PC-9 (cell line): ENCODE results near the gene FOXN4. TPM values are rescaled to one million over a fixed set of nuclear protein-coding genes. Genes with fewer than 3 reads are reported as not detected.

Source experiments
- BruUV-seq: library from RNA; stranded (reverse); fragments of 400-500 nt; replicated peaks from 2 replicates; lab custom pipeline; 2021; lab: Mats Ljungman, UMichigan
- CTCF ChIA-PET: fragments of 300-600 bp; sonication (Branson Sonifier 250); formaldehyde crosslinking; loops from one replicate; lab custom pipeline; 2022; ENCODE audit warnings: antibody characterized with exemption; lab: Charles Lee
- POLR2A ChIA-PET: fragments of 300-600 bp; sonication (Branson Sonifier 250); formaldehyde crosslinking; loops from one replicate; lab custom pipeline; 2022; ENCODE audit warnings: antibody characterized with exemption; ENCODE audit not compliant: unreplicated experiment; lab: Charles Lee
- DNase-seq, 2 experiments: peaks; one replicate each; pipeline versions ENCODE4 v3.0.0 to v3.0.0-alpha.2; 2015 to 2022; ENCODE audit warnings: mixed read lengths in 1 of 2
- H2AFZ ChIP-seq: fragments of 200-600 bp; sonication (generic); 2 replicates; pipeline ENCODE4 v1.8.1; 2017; ENCODE audit warnings: antibody characterized with exemption
- H3F3A ChIP-seq: fragments of 200-600 bp; sonication (generic); 2 replicates; pipeline ENCODE4 v1.8.1; 2017; ENCODE audit warnings: antibody characterized with exemption, mild to moderate bottlenecking, low read depth; ENCODE audit not compliant: insufficient read depth
- H3K27ac ChIP-seq: fragments of 200-600 bp; sonication (generic); 2 replicates; pipeline ENCODE4 v1.6.1; 2016; ENCODE audit warnings: mixed run types
- H3K27me3 ChIP-seq: fragments of 200-600 bp; sonication (generic); 2 replicates; pipeline ENCODE4 v1.6.1; 2016; ENCODE audit warnings: low read depth, mixed run types; ENCODE audit not compliant: insufficient read depth
- H3K36me3 ChIP-seq: fragments of 200-600 bp; sonication (generic); 2 replicates; pipeline ENCODE4 v1.6.1; 2016; ENCODE audit warnings: low read depth, mixed run types
- H3K4me1 ChIP-seq: fragments of 200-600 bp; sonication (generic); replicated peaks from 2 replicates; pipeline ENCODE4 v1.6.1; 2016; ENCODE audit warnings: mixed run types; ENCODE audit not compliant: insufficient read depth
- H3K4me2 ChIP-seq: fragments of 200-600 bp; sonication (generic); 2 replicates; pipeline ENCODE4 v1.6.1; 2017; ENCODE audit warnings: mixed run types
- H3K4me3 ChIP-seq: fragments of 200-600 bp; sonication (generic); 2 replicates; pipeline ENCODE4 v1.6.1; 2016; ENCODE audit warnings: mixed run types
- H3K79me2 ChIP-seq: fragments of 200-600 bp; sonication (generic); 2 replicates; pipeline ENCODE4 v1.6.1; 2017; ENCODE audit warnings: low read depth, mixed run types
- H3K9me2 ChIP-seq: fragments of 200-600 bp; sonication (generic); 2 replicates; pipeline ENCODE4 v1.8.1; 2017; ENCODE audit warnings: mild to moderate bottlenecking; ENCODE audit not compliant: insufficient read depth
- H3K9me3 ChIP-seq: fragments of 200-600 bp; sonication (generic); 2 replicates; pipeline ENCODE4 v1.8.1; 2016; ENCODE audit warnings: low read depth; ENCODE audit not compliant: insufficient read depth
- H4K20me1 ChIP-seq: fragments of 200-600 bp; sonication (generic); 2 replicates; pipeline ENCODE4 v1.8.1; 2017; ENCODE audit not compliant: insufficient read depth
- EZH2 ChIP-seq: fragments of 200-600 bp; sonication (generic); IDR thresholded peaks from 2 replicates; pipeline ENCODE4 v1.8.0; 2017; ENCODE audit warnings: antibody characterized with exemption, low read depth
- intact Hi-C: fragments of 100-400 bp; cut with micrococcal nuclease; formaldehyde crosslinking; loops from one replicate; pipeline ENCODE4 v1.10.0; 2022; ENCODE audit not compliant: unreplicated experiment
- total RNA-seq: library from RNA; stranded (reverse); gene quantifications from 2 replicates; pipeline ENCODE4 v1.2.3, GENCODE V29; 2021
- TF ChIP-seq, protein P1 (sequence below): fragments of 200-600 bp; sonication (generic); conservative IDR thresholded peaks from 2 replicates; pipeline ENCODE4 v1.6.1; 2017; ENCODE audit warnings: mixed run types, antibody characterized with exemption, mild to moderate bottlenecking, moderate library complexity

FOXN4 gene
- total RNA-seq, 1 experiment from 2014 or later, result not detected

DNA sequence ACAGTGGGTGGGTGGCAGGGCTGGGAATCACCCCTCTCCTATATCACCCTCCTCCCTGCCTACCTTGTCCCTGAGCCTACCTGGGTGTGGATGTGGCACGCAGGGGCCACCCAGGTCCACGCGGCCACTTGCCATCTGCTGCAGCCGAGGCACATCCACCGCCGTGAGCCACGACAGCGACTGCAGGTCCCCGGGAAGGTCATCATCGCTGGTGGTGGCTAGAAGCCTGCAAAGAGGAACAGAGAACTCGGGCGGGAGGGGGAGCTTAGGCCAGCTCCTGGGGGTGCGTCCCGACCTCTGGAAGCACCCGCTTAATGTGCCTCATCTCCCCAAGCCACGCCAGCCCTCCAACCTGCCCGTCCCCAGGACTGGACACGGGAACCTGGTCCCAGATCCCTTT is 19.0 kb downstream of the FOXN4 start:
- TF ChIP-seq EZH2, result no peak
- TF ChIP-seq, protein P1, sequence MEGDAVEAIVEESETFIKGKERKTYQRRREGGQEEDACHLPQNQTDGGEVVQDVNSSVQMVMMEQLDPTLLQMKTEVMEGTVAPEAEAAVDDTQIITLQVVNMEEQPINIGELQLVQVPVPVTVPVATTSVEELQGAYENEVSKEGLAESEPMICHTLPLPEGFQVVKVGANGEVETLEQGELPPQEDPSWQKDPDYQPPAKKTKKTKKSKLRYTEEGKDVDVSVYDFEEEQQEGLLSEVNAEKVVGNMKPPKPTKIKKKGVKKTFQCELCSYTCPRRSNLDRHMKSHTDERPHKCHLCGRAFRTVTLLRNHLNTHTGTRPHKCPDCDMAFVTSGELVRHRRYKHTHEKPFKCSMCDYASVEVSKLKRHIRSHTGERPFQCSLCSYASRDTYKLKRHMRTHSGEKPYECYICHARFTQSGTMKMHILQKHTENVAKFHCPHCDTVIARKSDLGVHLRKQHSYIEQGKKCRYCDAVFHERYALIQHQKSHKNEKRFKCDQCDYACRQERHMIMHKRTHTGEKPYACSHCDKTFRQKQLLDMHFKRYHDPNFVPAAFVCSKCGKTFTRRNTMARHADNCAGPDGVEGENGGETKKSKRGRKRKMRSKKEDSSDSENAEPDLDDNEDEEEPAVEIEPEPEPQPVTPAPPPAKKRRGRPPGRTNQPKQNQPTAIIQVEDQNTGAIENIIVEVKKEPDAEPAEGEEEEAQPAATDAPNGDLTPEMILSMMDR, result no peak

DNA sequence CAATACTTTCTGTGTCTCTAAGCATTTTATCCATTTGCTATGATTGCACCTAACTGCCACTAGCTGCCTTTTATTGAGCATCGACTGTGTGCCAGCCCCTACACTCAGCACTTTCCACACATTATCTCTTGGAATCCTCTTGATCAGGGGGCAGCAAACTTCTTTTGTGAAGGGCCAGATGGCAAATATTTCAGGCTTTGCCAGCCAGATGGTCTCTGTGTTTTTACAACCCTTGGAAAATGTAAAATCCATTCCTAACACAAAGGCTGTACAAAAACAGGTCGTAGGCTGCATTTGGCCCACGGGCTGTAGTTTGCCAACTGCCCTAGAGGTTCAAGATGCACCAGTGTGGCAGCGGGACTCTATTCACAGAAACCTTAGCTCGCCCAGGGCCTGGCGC is 19.5 kb downstream of the FOXN4 start:
- H3K4me3 ChIP-seq, result no peak overlapping the region
- intact Hi-C loops, result no loop called here
- H3K27me3 ChIP-seq, result peaks cover 37% of the 10 kb centered on the region
- no peaks in the 10 kb centered on the region for H3K9me2 ChIP-seq
- no peak overlapping the region for H3K4me2 ChIP-seq
- no peaks in the 10 kb centered on the region for H3K79me2 ChIP-seq
- no TSS peak for BruUV-seq
- no peak overlapping the region for H2AFZ ChIP-seq
- no peak for TF ChIP-seq EZH2
- TF ChIP-seq, protein P1, result no peak
- H3K27ac ChIP-seq, result no peak overlapping the region
- no peaks in the 10 kb centered on the region for H4K20me1 ChIP-seq
- H3F3A ChIP-seq, result no peaks in the 10 kb centered on the region
- ChIA-PET CTCF (no interaction called here), POLR2A (no interaction called here)
- no peaks in the 10 kb centered on the region for H3K36me3 ChIP-seq
- H3K9me3 ChIP-seq, result no peaks in the 10 kb centered on the region
- DNase-seq, result no peak
- no peaks in the 10 kb centered on the region for H3K4me1 ChIP-seq

More for the DNA sequence above, 19.0 kb downstream of the FOXN4 start:
- no peaks in the 10 kb centered on the region for H4K20me1 ChIP-seq
- no peak overlapping the region for H2AFZ ChIP-seq
- H3K4me1 ChIP-seq, result no peaks in the 10 kb centered on the region
- H3K36me3 ChIP-seq, result no peaks in the 10 kb centered on the region
- intact Hi-C loops, result no loop called here
- H3F3A ChIP-seq, result no peaks in the 10 kb centered on the region
- ChIA-PET POLR2A (no interaction called here), CTCF (no interaction called here)
- H3K9me3 ChIP-seq, result no peaks in the 10 kb centered on the region
- no peaks in the 10 kb centered on the region for H3K9me2 ChIP-seq
- no peak overlapping the region for H3K4me2 ChIP-seq
- H3K79me2 ChIP-seq, result no peaks in the 10 kb centered on the region
- H3K27me3 ChIP-seq, result peaks cover 37% of the 10 kb centered on the region
- DNase-seq, result no peak
- H3K27ac ChIP-seq, result no peak overlapping the region
- H3K4me3 ChIP-seq, result no peak overlapping the region
- no TSS peak for BruUV-seq

DNA sequence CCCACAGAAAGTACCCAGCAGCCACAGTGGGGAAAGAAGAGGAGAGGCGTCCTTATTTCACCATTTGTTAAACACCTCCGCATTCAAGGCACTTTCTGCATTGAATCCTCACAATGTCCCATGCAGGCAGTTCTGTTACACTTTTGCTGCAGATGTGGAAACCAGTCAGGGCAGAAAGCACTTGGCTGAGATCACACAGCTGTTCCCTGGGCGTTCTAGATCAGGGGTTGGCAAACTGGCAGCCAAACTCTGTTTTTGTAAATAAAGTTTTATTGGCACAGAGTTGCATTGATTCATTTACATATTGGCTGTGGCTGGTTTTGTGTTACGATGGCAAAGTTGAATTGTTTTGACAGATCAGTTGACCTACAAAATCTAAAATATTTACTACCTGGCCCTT is 20.1 kb downstream of the FOXN4 start:
- no peaks in the 10 kb centered on the region for H3F3A ChIP-seq
- no peaks in the 10 kb centered on the region for H4K20me1 ChIP-seq
- H3K4me2 ChIP-seq, result no peak overlapping the region
- no TSS peak for BruUV-seq
- no peaks in the 10 kb centered on the region for H3K79me2 ChIP-seq
- ChIA-PET CTCF (no interaction called here), POLR2A (no interaction called here)
- H3K36me3 ChIP-seq, result no peaks in the 10 kb centered on the region
- intact Hi-C loops, result no loop called here
- no peak for TF ChIP-seq EZH2
- H3K9me2 ChIP-seq, result no peaks in the 10 kb centered on the region
- H3K9me3 ChIP-seq, result no peaks in the 10 kb centered on the region
- H3K4me1 ChIP-seq, result no peaks in the 10 kb centered on the region
- H2AFZ ChIP-seq, result no peak overlapping the region
- no peak for DNase-seq
- H3K27ac ChIP-seq, result no peak overlapping the region
- H3K27me3 ChIP-seq, result peaks cover 33% of the 10 kb centered on the region
- H3K4me3 ChIP-seq, result no peak overlapping the region

DNA sequence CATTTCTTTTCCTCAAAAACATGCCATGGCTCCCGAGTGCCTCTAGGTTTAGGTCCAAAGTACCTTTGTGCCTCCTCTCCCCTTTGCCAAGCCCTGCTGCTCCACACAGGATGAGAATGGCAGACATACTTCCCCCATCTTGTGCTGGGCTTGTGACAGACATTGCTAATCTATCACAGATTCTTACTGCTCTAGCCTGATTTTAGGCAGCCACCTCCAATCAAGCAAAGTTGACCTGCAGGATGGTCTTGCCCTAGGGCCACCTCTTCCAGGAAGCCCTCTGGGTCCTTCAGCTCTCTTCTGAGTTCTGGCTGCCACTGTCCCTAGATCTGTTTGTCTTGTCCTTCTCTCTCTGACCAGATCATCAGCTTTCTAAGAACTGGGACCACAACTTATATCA is 20.5 kb downstream of the FOXN4 start:
- POLR2A ChIA-PET, result no interaction called here
- CTCF ChIA-PET, result no interaction called here
- no peaks in the 10 kb centered on the region for H4K20me1 ChIP-seq
- H3F3A ChIP-seq, result no peaks in the 10 kb centered on the region
- intact Hi-C loops, result no loop called here
- no peak for TF ChIP-seq EZH2
- TF ChIP-seq, protein P1, result no peak
- no peaks in the 10 kb centered on the region for H3K79me2 ChIP-seq
- no peaks in the 10 kb centered on the region for H3K9me2 ChIP-seq
- H3K9me3 ChIP-seq, result no peaks in the 10 kb centered on the region
- H3K36me3 ChIP-seq, result no peaks in the 10 kb centered on the region
- no peaks in the 10 kb centered on the region for H3K4me1 ChIP-seq
- no peak for DNase-seq
- H3K27ac ChIP-seq, result no peak overlapping the region
- H2AFZ ChIP-seq, result no peak overlapping the region
- H3K4me2 ChIP-seq, result no peak overlapping the region
- H3K27me3 ChIP-seq, result peaks cover 33% of the 10 kb centered on the region
- BruUV-seq, result no TSS peak
- no peak overlapping the region for H3K4me3 ChIP-seq
